ENCODE results near the gene ETF1. TPM values are rescaled to one million over a fixed set of nuclear protein-coding genes. Genes with fewer than 3 reads are reported as not detected.

Gene ETF1
- total RNA-seq, 2 experiments from 2014 or later, result 65.3 to 72.1 TPM

DNA sequence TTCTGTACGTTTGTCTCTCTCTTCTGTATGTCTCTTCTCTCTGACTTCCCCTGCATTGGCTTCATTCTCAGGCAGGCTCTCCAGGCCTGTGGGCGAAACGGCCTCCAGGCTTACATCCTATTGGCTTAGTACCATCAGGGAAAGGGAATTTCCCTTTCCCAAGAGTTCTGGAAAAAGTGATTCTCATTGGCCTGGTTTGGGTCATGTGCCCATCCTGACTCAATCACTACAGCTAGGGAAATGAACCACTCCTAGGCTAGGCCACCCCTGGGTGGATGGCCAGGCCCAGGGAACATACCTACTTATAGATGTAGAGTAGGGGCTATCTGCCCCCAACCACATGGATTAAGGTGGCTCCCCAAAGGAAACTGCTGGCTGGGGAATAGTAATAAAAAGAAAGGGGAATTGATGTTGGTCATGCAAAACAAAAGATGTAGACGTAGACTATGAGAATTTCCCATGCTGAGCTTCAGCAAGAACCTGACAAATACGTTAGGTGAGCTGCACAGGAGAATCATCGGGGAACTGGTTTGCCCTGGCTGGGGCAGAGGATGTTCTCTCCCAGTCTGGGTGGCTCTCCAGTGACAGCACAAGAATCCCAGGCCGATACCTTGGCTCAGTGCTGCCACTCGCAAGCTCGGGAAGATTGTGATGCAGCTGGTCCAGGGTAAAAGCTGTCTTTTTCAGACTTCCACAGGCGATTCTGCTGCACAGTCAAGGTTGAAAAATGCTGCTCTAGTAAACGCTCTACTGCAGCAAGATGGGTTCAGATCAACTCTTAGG lies 81.5 kb downstream of the ETF1 start:
- no peak overlapping the region for H3K4me3 Mint-ChIP-seq
- peaks cover 3% of the 10 kb centered on the region for H3K27me3 Mint-ChIP-seq
- ChIA-PET POLR2A (no interaction called here), CTCF (interaction anchor here (0.8 to 4.7 kb wide), 2 partner anchors 12 to 109 kb away, joined by 5 to 31 read pairs; partner anchors contain the start of gene KDM3B)
- no peak for DNase-seq
- no peak overlapping the region for H3K27ac Mint-ChIP-seq
- no peaks in the 10 kb centered on the region for H3K36me3 Mint-ChIP-seq (ENCODE audit: low read depth)
- H3K4me1 Mint-ChIP-seq, result peaks cover 35% of the 10 kb centered on the region
- H3K9me3 Mint-ChIP-seq, result no peaks in the 10 kb centered on the region

DNA sequence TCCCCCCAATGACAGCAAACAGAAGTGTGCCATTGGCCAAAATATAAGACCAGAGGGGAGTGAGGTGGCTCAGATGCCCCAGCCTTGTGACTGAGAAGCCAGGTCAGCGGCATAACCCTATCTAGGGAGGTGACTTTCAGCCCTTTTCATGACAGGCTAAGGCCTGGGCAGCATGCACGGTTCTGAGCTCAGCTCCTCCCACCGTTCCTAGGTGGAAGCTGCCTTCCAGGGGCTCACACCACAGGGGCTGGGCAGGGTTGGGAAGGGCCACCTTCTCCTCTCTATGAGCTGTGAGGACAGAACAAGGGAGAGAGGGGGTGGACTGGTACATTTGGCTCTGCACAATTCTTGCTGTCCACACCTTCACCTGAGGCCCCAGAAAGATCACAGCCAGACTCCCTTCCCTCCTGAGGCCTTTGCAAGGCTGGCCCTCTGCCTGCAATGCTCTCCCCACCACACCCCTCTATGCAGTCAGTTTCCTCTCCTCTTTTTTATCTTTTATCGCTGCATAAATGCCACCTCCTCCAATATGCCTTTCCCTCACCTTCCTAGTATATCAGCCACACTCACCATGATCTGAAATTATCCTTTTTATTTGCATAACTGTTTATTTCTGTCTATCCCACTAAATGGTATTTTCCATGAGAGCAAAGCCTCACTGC lies 82.9 kb downstream of the ETF1 start:
- no peaks in the 10 kb centered on the region for H3K36me3 Mint-ChIP-seq (ENCODE audit: low read depth)
- H3K27ac Mint-ChIP-seq, result peak overlapping the region; percentile 95
- H3K4me3 Mint-ChIP-seq, result no peak overlapping the region
- ChIA-PET CTCF (interaction anchor here (1.1 to 4.7 kb wide), 4 partner anchors 11 to 108 kb away, joined by 4 to 31 read pairs (median 4); partner anchors contain the start of genes ETF1 and KDM3B), POLR2A (no interaction called here)
- H3K4me1 Mint-ChIP-seq, result peaks cover 34% of the 10 kb centered on the region
- no peaks in the 10 kb centered on the region for H3K27me3 Mint-ChIP-seq
- DNase-seq, result no peak
- no peaks in the 10 kb centered on the region for H3K9me3 Mint-ChIP-seq

DNA sequence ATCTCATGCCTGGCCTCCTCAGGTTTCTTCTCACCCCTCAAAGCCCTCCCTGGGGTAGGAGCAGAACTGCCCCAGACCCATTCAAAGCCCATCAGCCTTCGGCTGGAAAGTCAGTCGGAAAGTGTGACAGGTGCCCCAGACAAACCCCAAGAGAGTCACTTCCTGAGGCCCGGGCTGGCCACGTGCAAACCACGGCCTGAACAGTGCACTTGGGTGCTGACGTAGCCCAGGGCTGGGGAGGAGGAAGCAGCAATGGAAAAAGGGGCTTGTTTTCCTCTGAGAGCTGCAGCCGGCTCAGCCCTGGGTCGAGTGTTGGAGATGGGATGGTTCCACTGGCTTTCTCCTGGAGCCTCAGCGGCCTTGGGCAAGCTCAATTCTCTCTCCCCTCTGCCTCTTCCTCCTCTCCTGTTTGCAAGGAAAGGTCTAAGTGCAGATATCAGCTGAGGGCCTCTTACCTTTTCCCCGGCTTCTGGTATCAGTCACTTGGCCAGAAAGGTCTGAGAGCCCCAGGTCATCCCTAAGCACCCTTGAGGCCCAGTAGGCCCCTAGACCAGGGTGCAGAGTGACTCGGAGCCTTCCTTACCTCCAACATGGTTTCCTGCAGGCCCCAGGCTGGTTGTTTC lies 83.6 kb downstream of the ETF1 start:
- no peaks in the 10 kb centered on the region for H3K27me3 Mint-ChIP-seq
- peak; percentile 75 for DNase-seq
- no peaks in the 10 kb centered on the region for H3K9me3 Mint-ChIP-seq
- no peaks in the 10 kb centered on the region for H3K36me3 Mint-ChIP-seq (ENCODE audit: low read depth)
- no peak overlapping the region for H3K4me3 Mint-ChIP-seq
- H3K27ac Mint-ChIP-seq, result peak overlapping the region; percentile 95
- ChIA-PET CTCF (interaction anchor here (0.5 to 4.7 kb wide), 6 partner anchors 10 to 107 kb away, joined by 3 to 31 read pairs (median 4); partner anchors contain the start of genes ETF1 and KDM3B), POLR2A (no interaction called here)
- peaks cover 34% of the 10 kb centered on the region for H3K4me1 Mint-ChIP-seq

DNA sequence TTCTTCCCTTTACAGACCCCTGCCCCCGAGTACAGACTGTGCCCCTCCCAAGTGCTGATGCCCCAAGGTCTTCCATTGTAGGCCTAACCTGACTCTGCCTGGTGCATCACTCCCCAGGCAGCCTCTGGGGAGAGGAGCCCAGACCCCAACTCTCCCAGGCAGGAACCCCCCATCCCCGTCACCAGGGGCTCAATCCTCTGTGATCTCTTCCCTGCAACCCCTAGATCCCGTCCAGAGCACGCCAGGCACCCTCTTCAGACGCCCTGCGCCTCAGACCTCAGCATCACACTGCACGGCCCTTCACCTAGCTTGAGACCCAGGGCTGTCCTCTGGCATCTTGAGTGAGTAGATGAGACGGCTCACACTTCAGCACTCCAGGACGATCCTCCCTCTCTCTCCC lies 84.2 kb downstream of the ETF1 start:
- no peaks in the 10 kb centered on the region for H3K9me3 Mint-ChIP-seq
- H3K27ac Mint-ChIP-seq, result peak overlapping the region; percentile 95
- no peaks in the 10 kb centered on the region for H3K36me3 Mint-ChIP-seq (ENCODE audit: low read depth)
- ChIA-PET CTCF (interaction anchor here (0.5 to 4.7 kb wide), 4 partner anchors 9 to 95 kb away, joined by 3 to 31 read pairs (median 4); partner anchors contain the start of gene ETF1), POLR2A (no interaction called here)
- H3K27me3 Mint-ChIP-seq, result no peaks in the 10 kb centered on the region
- peaks cover 34% of the 10 kb centered on the region for H3K4me1 Mint-ChIP-seq
- H3K4me3 Mint-ChIP-seq, result no peak overlapping the region
- DNase-seq, result no peak

DNA sequence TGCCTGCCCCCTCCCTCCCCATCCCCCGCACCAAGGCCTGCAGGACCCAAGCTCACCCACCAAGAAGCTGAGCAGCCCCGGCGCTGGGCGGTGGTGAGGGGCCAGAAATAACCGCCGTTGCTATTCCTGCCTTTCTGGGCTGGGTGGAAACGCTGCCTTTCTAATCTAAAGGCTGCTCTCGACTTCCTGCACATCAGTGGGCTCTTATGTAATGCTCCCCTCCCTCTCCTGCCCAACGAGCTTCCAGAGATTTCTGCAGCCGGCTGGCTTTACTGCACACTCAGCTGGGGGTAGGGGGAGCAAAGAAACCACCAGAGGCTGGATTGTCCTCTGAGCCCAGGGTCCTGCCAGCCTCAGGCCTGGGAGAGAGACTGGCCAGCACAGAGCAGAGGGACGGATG lies 84.7 kb downstream of the ETF1 start:
- no peak overlapping the region for H3K4me3 Mint-ChIP-seq
- H3K36me3 Mint-ChIP-seq (ENCODE audit: low read depth), result no peaks in the 10 kb centered on the region
- DNase-seq, result no peak
- ChIA-PET CTCF (interaction anchor here (1.5 to 4.7 kb wide), 2 partner anchors 9 to 47 kb away, joined by 3 to 31 read pairs; no protein-coding TSS in a partner anchor), POLR2A (no interaction called here)
- peaks cover 30% of the 10 kb centered on the region for H3K4me1 Mint-ChIP-seq
- H3K27ac Mint-ChIP-seq, result no peak overlapping the region
- no peaks in the 10 kb centered on the region for H3K9me3 Mint-ChIP-seq
- H3K27me3 Mint-ChIP-seq, result no peaks in the 10 kb centered on the region

DNA sequence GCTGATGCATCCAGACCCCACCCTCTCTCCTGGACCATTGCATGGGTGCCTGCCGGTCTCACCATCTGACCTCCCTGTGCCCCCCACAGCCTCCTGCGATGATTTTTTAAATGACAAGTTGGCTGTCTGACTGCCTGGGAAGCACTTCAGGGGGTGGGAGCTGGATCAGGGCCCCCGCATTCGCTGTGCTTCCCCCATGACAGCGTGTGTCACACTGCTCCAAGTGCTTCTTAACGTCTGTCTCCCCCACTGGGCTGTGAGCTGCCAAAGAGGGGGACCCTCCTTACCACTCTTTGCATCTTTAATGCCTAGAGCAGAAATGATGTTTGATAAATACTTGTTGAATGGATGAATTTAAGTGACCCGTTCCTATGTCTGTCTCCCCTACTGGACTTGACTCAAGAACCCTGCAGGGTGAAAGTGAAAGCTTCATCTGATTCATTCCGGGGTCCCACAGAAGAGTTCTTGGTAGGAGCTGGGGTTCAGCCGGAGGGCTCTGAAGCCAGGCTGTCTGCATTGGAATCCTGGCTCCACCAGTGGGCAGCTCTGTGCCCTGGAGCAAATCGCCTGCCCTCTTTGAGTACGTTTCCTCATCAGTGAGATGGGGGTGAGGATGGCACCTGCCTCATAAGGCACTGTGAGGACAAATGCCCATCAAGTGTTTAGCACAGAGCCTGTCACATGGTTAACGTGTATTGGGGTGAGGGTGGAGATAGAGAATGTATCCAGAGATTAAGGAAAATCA lies 85.3 kb downstream of the ETF1 start:
- Mint-ChIP-seq H3K27me3 (no peaks in the 10 kb centered on the region), H3K9me3 (no peaks in the 10 kb centered on the region), H3K4me3 (no peak overlapping the region), H3K4me1 (peaks cover 29% of the 10 kb centered on the region), H3K27ac (no peak overlapping the region), H3K36me3 (ENCODE audit: low read depth) (no peaks in the 10 kb centered on the region)
- ChIA-PET POLR2A (no interaction called here), CTCF (interaction anchor here (0.6 to 4.7 kb wide), 6 partner anchors 8 to 260 kb away, joined by 3 to 31 read pairs (median 3); no protein-coding TSS in a partner anchor)
- no peak for DNase-seq

Other genes starting within 250 kb of the ETF1 start
- 10 to 100 TPM; 15.8 to 19.0 TPM for gene CDC25C, start 211.4 kb downstream of the ETF1 start, total RNA-seq
- gene FAM53C, start 205.0 kb downstream of the ETF1 start, total RNA-seq, result 10 to 100 TPM; 23.7 to 25.5 TPM
- 10 to 100 TPM; 60.4 to 65.7 TPM for gene KDM3B, start 190.6 kb downstream of the ETF1 start, total RNA-seq
- gene REEP2, start 104.2 kb downstream of the ETF1 start, total RNA-seq, result under 1 TPM; 0.62 to 0.77 TPM
- gene EGR1, start 77.8 kb downstream of the ETF1 start, total RNA-seq, result 1 to 10 TPM in 1 of 2 experiments, under 1 TPM in 1; 0.97 to 1.1 TPM
- 100 to 1,000 TPM; 168 to 171 TPM for gene HSPA9, start 32.2 kb upstream of the ETF1 start, total RNA-seq
- gene CTNNA1, start 210.2 kb upstream of the ETF1 start, total RNA-seq, result 10 to 100 TPM; 34.4 to 38.6 TPM

Data from activated CD4-positive, alpha-beta T cell treated with anti-CD3 and anti-CD28 coated beads, Interleukin-2, amount 10 ng/mL, durations not matched to agents 7 days and 5 days (primary cell).